Activated T-cell treated with anti-CD3 and anti-CD28 coated beads, Interleukin-2, amount 50 U/mL, for 48 hours (primary cell): ENCODE results near the gene RNASE12.
"Not testable (repeated sequence)": the region's sequence is repeated elsewhere in the genome, so short reads cannot be mapped to it uniquely, and the experiment has no call there.

Experiments
- DNase-seq, 2 experiments: peaks; one replicate each; pipeline ENCODE4 v3.0.0-alpha.2; 2020

The RNASE12 gene

GRCh38 chr14:20578784-20579502 lies 12.2 kb downstream of the RNASE12 start:
- DNase-seq = no peak

GRCh38 chr14:20578325-20578724 lies 12.9 kb downstream of the RNASE12 start:
- DNase-seq = no peak

- DNase-seq = not testable (repeated sequence)
Observed at GRCh38 chr14:20572382-20572990, 18.7 kb downstream of the RNASE12 start.

- not testable (repeated sequence) for DNase-seq
Observed at GRCh38 chr14:20570720-20571119, 20.5 kb downstream of the RNASE12 start.

GRCh38 chr14:20569865-20570264 lies 21.3 kb downstream of the RNASE12 start:
- DNase-seq = not testable (repeated sequence)

- no peak for DNase-seq
Observed at GRCh38 chr14:20569066-20569465, 22.1 kb downstream of the RNASE12 start.

GRCh38 chr14:20568393-20568792 lies 22.8 kb downstream of the RNASE12 start:
- DNase-seq = no peak

- not testable (repeated sequence) for DNase-seq
Observed at GRCh38 chr14:20567199-20567598, 24.0 kb downstream of the RNASE12 start.

GRCh38 chr14:20564501-20564997 lies 26.6 kb downstream of the RNASE12 start:
- DNase-seq = no peak

- no peak for DNase-seq
Observed at GRCh38 chr14:20563971-20564370, 27.2 kb downstream of the RNASE12 start.

- DNase-seq = no peak
Observed at GRCh38 chr14:20560961-20561360, 30.2 kb downstream of the RNASE12 start, which contains the start of gene RNASE9. Gene RNASE9, minus strand, starts transcription at chr14:20561047.

GRCh38 chr14:20559461-20559904 lies 31.7 kb downstream of the RNASE12 start:
- DNase-seq = no peak

GRCh38 chr14:20557212-20557542 lies 34.0 kb downstream of the RNASE12 start:
- no peak for DNase-seq

- no peak for DNase-seq
Observed at GRCh38 chr14:20556500-20557211, 34.5 kb downstream of the RNASE12 start.

GRCh38 chr14:20555845-20556244 lies 35.3 kb downstream of the RNASE12 start:
- no peak for DNase-seq

GRCh38 chr14:20553024-20553423 lies 38.2 kb downstream of the RNASE12 start:
- DNase-seq = no peak

- no peak for DNase-seq
Observed at GRCh38 chr14:20551606-20552005, 39.6 kb downstream of the RNASE12 start.

- no peak for DNase-seq
Observed at GRCh38 chr14:20550926-20551325, 40.2 kb downstream of the RNASE12 start.

GRCh38 chr14:20548414-20549158 lies 42.6 kb downstream of the RNASE12 start:
- DNase-seq = no peak

GRCh38 chr14:20546877-20547276 lies 44.3 kb downstream of the RNASE12 start:
- no peak for DNase-seq
